Fibroblast of skin of left quadriceps (primary cell): ENCODE data around the gene RDH13.
"Not testable (repeated sequence)": the region's sequence is repeated elsewhere in the genome, so short reads cannot be mapped to it uniquely, and the experiment has no call there.

Experiments used
- DNase-seq, 2 experiments: peaks; one replicate each; pipeline ENCODE4 v3.0.0-alpha.2; 2013; ENCODE audit warnings: low read depth in 2 of 2

RDH13 gene

DNA sequence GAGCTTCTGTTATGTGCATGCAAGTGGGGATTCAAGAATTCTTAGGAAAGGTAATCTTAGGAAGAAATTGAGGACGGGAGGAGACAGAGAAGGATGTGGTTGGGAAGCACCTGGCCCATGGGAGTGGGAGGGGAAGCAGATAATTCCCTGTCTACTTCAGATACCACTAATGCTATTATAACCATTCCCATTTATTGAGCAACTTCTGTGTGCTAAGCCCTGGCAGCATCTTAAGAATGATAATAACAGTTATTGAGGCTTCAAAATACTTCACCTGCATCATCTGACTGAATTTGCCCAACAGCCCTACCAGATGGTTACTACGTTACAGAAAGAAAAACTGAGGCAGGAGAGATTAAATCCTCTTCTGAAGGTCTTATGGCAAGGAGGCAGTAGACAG is 14.2 kb upstream of the RDH13 start:
- no peak for DNase-seq

DNA sequence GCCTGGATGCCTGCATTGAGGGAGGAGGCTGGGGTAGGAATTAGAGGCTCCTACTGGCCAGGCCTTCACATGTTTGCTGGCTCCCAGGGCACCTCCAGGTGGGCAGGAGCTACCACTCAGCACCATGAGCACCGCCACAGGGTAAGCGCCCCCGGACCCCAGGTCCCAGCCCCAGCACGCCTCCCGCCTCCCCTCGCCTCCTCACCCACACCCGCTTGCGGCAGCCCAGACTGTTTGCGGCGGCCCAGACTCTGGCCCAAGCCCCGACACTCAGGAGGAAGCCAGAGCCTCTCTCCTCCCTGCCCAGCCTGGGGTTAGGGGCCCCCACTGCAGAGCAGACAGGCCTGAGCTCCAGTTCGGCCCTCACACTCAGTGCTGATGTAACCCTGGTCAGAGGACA is 13.4 kb upstream of the RDH13 start:
- no peak for DNase-seq

DNA sequence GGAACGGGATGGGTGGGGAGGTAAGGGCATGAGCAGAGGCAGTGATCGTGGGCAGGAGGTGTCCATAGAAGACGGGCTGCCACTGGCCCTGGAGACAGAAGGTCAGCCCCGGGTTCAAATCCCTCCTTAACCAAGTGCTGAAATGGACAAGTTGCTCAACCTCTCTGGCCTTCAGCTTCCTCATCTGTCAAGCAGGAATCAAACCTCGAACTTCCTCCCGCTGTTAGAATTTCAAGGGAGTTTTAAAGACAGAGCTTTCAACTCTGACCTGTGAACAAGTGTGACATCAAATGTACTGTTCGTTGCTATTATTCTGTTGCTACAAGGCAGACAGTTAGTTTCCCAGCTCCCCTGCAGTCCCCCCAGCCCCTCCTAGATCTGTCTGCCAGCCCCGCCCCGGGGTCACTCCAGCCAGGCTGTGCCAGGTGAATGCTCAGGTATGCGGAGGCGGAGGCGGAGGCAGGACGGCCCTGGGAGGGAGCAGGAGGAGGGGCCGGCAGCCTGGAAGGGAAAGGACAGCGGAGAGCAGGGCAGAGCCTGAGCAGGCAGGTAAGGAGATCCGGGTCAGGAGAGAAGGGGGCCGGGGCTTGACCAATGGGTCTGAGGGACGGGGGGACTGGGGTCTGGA is 12.5 kb upstream of the RDH13 start, which contains the start of gene EPS8L1:
Gene EPS8L1 (plus strand): TSS at position 499 of the 628 bp plus-strand sequence. CDS start 576 bp downstream, outside the sequence.
- DNase-seq: no peak

DNA sequence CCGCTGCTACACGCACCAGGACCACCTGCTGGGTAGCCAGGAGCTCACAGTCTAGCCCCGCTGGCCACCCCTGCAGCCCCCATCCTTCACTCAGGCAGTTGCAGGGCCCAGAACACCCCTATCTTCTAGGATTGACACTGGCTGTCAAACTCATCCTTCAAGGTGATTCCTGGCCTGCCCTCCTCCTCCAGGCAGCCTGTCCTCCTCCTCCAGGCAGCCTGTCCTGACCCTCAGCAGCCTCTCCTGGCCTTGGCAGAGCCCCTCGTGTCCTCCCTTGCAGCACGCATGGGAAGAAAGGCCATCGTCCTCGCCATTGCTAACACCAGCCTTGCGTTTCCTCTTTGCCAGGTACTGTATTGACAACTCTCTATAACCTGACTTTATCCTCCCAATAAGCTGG is 9.0 kb upstream of the RDH13 start:
- no peak for DNase-seq

DNA sequence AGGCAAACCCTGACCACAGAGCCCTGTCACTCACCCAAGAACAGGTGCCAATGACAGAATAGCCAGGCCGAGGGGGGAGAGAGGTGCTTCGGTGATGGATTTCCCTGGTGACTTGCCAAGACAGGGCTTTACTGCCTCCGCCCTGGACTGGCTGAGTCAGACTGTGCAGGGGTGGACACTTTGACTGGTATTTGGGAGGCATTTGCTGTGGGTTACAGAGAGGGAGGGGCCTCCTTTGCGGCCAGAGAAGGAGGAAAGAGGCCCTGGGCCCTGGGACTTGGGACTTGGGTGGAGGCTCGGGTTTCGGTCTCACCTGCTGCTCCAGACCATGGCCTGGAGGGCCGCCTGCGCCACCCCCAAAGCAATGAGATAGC is 8.2 kb upstream of the RDH13 start:
- DNase-seq: no peak

DNA sequence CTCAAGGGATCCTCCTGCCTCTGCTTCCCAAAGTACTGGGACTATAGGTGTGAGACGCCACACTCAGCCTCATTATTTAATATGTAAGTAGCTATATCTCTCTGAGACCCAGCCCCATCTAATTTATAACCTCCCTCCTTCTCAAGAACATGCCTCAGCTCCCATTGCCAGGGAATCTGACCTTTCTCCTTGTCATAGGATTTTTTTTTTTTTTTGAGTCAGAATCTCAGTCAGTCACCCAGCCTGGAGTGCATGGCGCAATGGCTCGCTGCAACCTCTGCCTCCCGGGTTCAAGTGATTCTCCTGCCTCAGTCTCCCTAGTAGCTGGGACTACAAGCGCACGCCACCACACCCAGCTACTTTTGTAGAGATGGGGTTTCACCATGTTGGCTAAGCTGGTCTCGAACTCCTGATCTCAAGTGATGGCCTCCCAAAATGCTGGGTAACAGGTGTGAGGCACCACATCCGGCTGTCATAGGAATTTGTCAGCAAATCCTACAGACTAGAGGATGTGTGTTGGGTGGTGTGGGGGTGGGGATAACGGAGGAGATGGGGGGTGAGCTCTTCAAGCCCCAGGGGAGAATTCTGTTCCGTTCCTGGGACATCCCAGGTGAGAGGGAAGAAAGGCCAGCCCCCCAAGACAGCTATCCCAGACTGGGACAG is 7.6 kb upstream of the RDH13 start:
- DNase-seq: no peak

DNA sequence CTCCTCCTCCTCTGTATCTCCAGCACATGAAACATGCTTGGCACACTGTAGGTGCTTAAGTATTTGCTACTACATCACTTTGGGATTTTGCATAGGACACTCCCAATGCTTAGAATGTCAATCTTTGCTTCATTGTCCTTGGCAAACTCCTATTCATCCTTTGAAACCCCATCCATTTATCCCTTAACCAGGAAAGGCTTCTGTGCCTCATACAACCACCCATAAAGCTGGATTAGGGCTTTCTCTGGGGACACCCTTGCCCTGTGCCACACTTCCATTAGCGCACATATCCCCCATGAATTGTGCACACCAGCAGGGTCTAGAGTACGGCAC is 6.9 kb upstream of the RDH13 start:
- DNase-seq: no peak

DNA sequence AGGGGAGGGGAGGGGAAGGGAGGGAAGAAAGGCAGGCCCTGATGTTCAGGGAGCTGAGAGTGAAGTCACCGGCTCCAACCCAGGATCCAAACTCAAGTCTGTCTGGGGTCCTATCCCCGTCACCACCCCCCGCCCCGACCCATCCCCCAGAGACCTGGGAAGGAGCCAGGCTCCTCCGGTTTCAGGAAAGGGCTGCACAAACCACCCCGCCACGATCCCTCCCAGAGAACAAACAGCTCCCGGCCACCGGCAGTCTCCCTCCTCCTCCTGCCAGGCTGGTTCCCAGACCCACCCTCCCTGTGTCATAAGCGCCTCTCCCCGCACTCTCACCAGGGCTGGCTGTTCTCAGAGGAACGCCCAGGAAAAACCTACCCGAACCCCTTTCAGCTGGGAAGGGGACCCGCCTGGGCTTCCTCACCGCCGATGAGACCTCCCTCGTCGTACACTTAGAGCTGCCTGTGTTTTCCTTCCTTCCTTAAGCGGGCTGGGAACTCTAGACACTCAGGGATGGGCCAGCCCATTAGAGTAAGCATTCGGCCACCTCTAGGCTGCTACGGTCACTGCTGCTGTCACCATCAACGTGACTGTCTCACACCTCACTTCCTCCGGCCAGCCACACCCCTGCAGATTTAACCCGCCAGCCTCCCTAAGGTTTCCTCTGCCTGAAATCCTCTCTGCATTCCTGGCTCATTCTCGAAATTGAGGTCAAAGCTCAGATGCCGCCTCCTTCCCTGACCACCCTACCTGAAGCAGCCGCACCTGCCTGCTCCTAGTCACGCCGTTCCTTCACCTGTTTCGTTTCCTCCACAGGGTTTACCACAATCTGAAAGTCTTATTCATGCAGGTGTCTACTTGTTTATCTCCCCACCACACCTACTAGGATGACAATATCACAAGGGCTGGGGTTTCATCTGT is 6.3 kb upstream of the RDH13 start:
- DNase-seq: no peak

DNA sequence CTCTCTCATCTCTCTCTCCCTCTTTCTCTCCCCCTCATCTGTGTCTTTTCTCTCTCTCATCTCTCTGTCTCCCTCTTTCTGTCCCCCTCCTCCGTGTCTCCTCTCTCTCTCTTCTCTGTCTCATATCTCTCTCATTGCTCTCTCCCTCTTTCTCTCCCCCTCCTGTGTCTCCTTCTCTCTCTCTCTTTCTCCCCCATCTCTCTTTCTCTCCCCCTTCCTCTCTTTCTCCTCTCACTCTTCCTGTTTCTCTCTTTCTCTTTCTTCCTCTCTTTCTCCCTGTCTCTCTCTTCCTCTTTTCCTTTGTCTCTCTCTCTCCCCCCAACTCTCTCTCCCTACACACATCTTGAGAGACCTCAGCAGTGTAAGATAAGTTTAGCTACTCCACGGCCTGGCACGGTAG is 4.9 kb upstream of the RDH13 start:
- no peak for DNase-seq

DNA sequence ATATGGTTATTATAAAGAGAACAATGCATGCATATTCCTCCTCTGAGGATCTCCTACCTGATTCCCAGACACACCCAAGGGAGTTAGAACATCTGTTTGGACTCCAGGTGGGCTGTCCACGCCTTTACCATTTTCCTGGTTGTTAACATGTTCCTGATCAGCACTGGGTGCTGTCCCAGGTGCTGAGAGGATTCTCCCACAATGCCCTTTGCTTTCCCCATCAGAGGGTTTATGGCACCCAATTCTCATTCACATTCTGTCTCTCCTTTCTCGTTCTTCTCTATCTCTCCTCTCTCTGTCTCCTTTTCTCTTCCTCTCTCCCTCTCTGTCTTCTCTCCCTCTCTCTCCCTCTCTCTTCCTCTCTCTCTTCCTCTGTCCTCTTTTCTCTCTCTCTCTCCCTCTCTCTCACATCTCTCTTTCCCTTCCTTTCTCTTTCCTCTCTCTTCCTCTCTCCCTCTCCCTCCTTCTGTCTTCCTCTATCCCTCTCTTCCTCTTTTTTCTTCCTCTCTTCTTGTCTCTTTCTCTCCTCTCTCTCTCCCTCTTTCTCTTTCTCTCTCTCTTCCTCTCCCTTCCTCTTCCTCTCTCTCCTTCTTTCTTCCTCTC is 3.3 kb upstream of the RDH13 start:
- DNase-seq: no peak

DNA sequence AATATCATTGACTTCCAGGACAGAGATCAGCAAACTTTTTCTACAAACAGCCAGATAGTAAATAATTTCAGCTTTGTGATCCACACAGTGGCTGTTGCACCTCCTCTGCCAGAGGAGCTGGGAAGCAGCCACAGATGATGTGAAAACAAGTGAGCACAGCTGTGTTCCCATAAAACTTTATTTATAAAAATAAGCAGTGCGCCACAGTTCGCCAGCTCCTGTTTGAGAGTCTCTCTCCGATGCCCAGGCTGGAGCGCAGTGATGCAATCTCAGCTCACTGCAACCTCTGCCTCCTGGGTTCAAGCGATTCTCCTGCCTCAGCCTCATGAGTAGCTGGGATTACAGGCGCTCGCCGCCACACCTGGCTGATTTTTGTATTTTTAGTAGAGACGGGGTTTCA is 2.6 kb upstream of the RDH13 start:
- not testable (repeated sequence) for DNase-seq

DNA sequence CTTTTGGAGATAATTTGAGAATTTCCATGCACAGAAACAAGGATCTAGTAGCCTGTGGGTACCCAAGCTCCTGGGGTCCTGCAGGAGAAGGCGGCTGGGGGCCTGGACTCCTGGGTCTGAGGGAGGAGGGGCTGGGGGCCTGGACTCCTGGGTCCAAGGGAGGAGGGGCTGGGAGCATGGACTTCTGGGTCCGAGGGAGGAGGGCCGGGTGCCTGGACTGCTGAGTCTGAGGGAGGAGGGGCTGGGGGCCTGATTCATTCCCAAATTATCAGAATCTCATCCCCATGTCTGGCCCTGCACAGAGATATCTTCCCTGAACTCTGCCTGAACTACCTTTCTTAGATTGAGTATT is 520 bp upstream of the RDH13 start:
- no peak for DNase-seq

DNA sequence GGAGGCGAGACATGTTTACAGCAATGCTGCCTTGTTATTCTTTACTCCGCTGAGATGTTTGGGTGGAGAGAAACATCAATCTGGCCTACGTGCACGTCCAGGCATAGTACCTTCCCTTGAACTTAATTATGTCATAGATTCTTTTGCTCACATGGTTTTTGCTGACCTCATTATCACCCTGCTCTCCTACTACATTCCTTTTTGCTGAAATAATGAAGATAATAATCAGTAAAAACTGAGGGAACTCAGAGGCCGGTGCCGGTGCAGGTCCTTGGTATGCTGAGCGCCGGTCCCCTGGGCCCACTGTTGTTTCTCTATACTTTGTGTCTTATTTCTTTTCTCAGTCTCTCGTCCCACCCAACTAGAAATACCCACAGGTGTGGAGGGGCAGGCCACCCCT is 2.7 kb downstream of the RDH13 start:
- not testable (repeated sequence) for DNase-seq

DNA sequence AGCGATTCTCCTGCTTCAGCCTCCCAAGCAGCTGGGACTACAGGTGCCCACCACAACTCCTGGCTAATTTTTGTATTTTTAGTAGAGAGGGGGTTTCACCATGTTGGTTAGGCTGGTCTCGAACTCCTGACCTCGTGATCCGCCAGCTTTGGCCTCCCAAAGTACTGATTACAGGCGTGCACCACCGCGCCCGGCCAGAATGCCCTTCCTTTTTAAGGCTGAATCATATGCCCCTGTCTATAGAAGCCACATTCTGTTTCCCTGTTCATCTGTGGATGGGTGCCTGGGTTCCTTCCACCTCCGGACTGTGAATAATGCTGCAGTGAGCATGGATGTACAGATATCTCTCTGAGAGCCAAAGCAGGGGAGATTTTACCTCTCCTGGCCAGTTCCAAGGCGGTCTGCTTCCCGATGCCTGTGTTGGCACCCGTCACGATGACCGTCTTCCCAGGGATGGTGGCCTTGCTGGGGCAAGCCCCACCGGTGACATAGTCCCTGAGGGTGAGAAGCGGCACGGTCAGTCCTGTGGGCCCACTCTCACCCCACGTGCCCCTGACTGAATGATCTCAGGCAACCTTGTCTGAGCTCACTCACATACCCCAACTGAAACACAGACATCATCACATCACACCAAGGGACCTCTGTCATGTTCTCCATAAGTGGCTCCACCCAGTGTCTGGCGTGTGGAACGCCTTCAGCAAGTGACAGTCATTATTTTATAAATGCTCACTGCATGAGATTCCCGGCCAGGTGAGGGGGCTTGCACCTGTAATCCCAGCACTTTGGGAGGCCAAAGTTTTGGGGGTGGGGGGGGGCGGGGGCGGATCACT is 4.0 kb downstream of the RDH13 start:
- DNase-seq: no peak

DNA sequence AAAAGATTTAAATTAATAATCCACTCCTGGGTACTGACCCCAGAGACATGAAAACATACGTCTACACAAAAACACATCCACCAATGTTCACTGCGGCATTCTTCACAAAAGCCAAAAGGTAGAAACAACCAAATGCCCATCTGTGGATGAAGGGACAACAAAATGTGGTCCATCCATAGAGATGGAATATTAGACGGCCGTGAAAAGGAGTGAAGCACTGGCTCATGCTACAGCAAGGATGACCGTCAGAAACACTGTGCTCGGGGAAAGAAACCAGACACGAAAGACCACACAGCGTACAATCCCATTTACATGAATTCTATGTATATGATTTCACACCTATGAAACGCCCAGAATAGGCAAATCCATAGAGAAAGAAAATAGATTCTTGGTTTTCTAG is 6.1 kb downstream of the RDH13 start:
- no peak for DNase-seq

DNA sequence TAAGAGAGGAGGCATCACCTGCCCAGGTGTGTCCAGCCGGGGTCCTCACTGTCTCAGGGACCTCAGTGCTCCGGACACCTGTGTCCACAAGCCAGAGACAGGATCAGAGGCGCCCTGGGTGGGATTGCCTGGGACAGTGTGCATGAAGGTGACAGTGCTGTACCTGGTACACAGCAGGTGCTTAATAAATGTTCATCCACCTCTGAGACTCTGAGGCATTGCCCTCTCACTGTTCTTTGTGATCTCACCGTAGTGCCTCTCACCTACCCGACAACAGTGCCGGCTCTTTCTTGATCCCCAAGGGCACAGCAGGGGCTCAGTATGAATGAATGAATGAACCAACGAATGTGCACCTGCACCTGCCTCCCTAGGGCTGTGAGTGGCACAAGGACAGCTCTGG is 9.2 kb downstream of the RDH13 start:
- no peak for DNase-seq

DNA sequence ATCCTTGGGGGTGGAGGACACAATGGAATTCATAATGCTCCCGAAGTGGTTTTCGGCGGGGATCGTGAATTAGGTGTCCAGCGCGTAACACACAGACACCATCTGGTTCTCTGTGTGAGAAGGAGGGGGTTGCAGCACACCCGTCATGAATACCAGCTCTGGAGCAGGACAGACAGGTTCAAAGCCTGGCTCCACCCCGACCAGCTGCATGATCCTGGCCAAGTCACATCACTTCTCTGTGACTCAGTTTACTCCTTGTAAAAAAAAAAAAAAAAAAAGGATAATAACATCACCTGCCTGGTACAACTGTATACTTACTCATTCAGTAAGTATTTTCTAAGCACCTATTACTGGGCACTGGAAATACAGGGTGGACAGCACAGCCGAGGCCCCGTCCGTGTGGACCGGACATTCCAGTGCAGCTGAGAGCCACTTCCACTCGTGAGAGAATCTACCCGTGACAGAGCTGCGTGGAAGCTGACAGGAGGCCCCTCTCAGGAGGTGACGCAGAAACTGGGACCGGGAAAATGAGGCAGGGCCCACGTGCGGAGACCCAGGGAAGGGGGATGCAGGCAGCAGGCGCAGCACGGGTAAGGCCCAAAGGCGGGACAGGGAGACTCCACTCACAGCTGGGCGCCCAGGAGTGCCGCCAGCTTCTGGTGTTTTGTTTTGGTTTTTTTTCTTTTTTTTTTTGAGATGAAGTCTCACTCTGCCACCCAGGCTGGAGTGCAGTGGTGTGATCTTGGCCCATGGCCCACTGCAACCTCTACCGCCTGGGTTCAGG is 12.0 kb downstream of the RDH13 start:
- DNase-seq: no peak

DNA sequence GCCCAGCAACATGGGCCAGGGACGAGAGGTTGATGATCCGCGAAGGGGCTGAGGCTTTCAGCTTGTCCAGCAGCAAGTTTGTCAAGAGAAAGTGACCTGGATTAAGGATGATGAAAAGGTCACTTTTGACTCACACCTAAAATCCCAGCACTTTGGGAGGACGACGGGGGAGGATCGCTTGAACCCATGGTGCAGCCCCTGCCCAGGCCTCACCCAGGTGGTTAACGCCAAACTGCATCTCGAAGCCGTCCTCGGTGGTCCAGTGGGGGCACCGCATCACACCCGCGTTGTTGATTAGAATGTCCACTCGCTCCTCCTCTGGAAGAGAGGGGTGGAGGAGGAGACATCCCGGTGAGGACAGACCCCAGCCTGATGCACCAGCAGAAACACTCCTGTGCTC is 14.5 kb downstream of the RDH13 start:
- no peak for DNase-seq

DNA sequence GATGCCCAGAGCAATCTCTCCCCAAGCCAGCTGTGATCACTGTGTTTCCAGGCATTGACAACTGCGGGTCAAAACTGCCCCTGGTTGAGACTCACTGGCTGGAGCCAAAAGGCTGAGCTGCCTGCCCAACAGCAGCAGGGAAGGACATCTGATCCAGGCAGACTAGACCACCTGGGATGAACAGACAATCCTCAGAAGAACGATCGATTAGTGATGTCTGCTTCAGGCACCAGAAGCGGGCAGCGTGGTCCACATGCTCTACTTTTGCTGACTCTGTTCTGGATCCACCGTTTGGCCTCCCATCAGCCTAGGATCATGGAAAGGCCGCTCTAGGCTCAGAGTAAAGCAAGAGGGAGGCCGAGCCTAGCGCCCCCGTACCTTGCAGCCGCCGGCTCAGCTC is 15.0 kb downstream of the RDH13 start:
- no peak for DNase-seq

DNA sequence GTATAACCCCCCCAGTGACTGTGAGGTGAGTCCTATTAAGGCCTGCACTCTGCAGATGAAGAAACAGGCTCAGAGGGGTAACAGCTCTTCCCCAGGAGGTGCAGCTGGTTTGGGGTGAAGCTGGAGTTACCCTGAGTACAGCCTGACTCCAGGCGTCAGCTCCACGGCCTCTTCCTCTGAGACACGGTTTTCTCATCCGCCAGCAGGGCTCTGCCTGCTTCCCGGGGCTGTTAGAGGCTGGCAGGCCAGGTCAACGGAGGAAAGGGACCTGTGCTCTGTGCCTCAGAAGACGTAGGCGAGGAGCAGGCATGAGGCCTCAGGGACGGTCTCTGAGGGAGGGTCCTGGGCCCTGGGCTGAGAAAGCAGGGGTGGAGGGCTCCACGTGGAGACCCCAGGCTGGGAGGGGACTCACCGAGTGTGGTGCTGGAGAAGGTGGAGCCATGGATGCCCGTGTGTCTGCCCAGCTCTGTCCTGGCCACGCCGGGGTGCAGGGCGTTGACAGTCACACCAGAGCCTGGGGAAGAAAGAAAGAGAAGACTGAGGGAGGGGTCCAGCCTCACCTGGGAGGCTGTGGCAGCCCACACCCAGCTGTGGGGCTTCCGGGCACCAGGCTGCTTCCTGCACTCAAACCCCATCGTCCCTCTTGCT is 15.8 kb downstream of the RDH13 start:
- DNase-seq: no peak
